Smooth muscle cell (in vitro differentiated cells): ENCODE measurements around the gene COL20A1. TPM values are rescaled to one million over a fixed set of nuclear protein-coding genes. Genes with fewer than 3 reads are reported as not detected.
A peak's percentile ranks its signal among the peaks of the same experiment; 100 is the strongest.

Experiments
- DNase-seq: peaks from one replicate; lab custom pipeline; 2025; ENCODE audit not compliant: unreplicated experiment; lab: John Stamatoyannopoulos, UW
- H2AFZ ChIP-seq: fragments of 200-600 bp; sonication (generic); 2 replicates; pipeline ENCODE4 v1.6.0; 2016; ENCODE audit warnings: antibody characterized with exemption, low read depth, mild to moderate bottlenecking
- H3F3A ChIP-seq: fragments of 200-600 bp; sonication (generic); 2 replicates; pipeline ENCODE4 v1.6.0; 2017; ENCODE audit warnings: antibody characterized with exemption, low read depth
- H3K27ac ChIP-seq: fragments of 200-600 bp; sonication (generic); 2 replicates; pipeline ENCODE4 v1.5.1; 2016; ENCODE audit warnings: low read depth, mild to moderate bottlenecking
- H3K27me3 ChIP-seq: fragments of 200-600 bp; sonication (generic); 2 replicates; pipeline ENCODE4 v1.6.1; 2016; ENCODE audit warnings: low read depth, mild to moderate bottlenecking
- H3K36me3 ChIP-seq: fragments of 200-600 bp; sonication (generic); 2 replicates; pipeline ENCODE4 v1.5.1; 2016; ENCODE audit warnings: low read depth
- H3K4me1 ChIP-seq: fragments of 200-600 bp; sonication (generic); 2 replicates; pipeline ENCODE4 v1.5.1; 2016; ENCODE audit warnings: low read depth
- H3K4me2 ChIP-seq: fragments of 200-600 bp; sonication (generic); 2 replicates; pipeline ENCODE4 v1.6.0; 2016; ENCODE audit warnings: mild to moderate bottlenecking
- H3K4me3 ChIP-seq: fragments of 200-600 bp; sonication (generic); 2 replicates; pipeline ENCODE4 v1.5.1; 2016; ENCODE audit warnings: mild to moderate bottlenecking
- H3K79me2 ChIP-seq: fragments of 200-600 bp; sonication (generic); 2 replicates; pipeline ENCODE4 v1.6.0; 2016; ENCODE audit warnings: low read depth, mild to moderate bottlenecking
- H3K9ac ChIP-seq: fragments of 200-600 bp; sonication (generic); 2 replicates; pipeline ENCODE4 v1.6.0; 2016; ENCODE audit warnings: low read depth
- H3K9me3 ChIP-seq: fragments of 200-600 bp; sonication (generic); replicated peaks from 2 replicates; pipeline ENCODE4 v1.5.1; 2016; ENCODE audit warnings: low read depth
- H4K20me1 ChIP-seq: fragments of 200-600 bp; sonication (generic); 2 replicates; pipeline ENCODE4 v1.6.0; 2016; ENCODE audit warnings: low read depth
- CTCF ChIP-seq: fragments of 200-600 bp; sonication (generic); IDR thresholded peaks from 2 replicates; pipeline ENCODE4 v1.5.1; 2017; ENCODE audit warnings: borderline replicate concordance, mild to moderate bottlenecking, antibody characterized with exemption; ENCODE audit not compliant: insufficient read depth, poor library complexity, severe bottlenecking
- WGBS: methylation state at CpG from one replicate; pipeline ENCODE4 v1.1.7; 2016; ENCODE audit warnings: low lambda C conversion rate; 5-methylcytosine and 5-hydroxymethylcytosine counted together
- microRNA-seq: library from miRNA; unstranded; fragments of <30 nt; microRNA quantifications from one replicate; pipeline ENCODE4, GENCODE V29; 2016; ENCODE audit warnings: borderline number of aligned reads
- polyA plus RNA-seq: library from polyadenylated mRNA; unstranded; fragments of >200 nt; fragmentation: Nextera tagmentation; extraction: Ambion mirVana; gene quantifications from 2 replicates; pipeline ENCODE4 v1.2.1, GENCODE V29; 2016
- small RNA-seq: library from RNA; depleted of rRNA; stranded (forward); fragments of <200 nt; gene quantifications from one replicate; pipeline ENCODE3, GENCODE V24; 2014
- total RNA-seq: library from RNA; depleted of rRNA; stranded (reverse); fragments of >200 nt; gene quantifications from 2 replicates; pipeline ENCODE4 v1.2.3, GENCODE V29; 2014

The COL20A1 gene
- total and polyA plus RNA-seq, 2 experiments from 2014 or later = 0.23 to 0.36 TPM

GRCh38 chr20:63383556-63383955, 90.6 kb downstream of the COL20A1 start:
- Histone ChIP-seq H3K36me3 (no peaks in the 10 kb centered on the region), H3K4me1 (no peaks in the 10 kb centered on the region), H3K4me3 (no peak overlapping the region), H3K9me3 (no peaks in the 10 kb centered on the region), H3K79me2 (no peaks in the 10 kb centered on the region), H3K4me2 (no peak overlapping the region), H3K27ac (no peak overlapping the region), H3K9ac (no peak overlapping the region), H4K20me1 (no peaks in the 10 kb centered on the region), H2AFZ (no peak overlapping the region), H3F3A (no peaks in the 10 kb centered on the region), H3K27me3 (no peaks in the 10 kb centered on the region)
- 72% methylated on average over 11 of the region's 11 CpGs for WGBS
- no peak for TF ChIP-seq CTCF
- DNase-seq = no peak

- Histone ChIP-seq H2AFZ (no peak overlapping the region), H3K4me3 (no peak overlapping the region), H3F3A (no peaks in the 10 kb centered on the region), H3K4me2 (no peak overlapping the region), H3K27me3 (no peaks in the 10 kb centered on the region), H3K9ac (no peak overlapping the region), H3K79me2 (no peaks in the 10 kb centered on the region), H4K20me1 (no peaks in the 10 kb centered on the region), H3K9me3 (no peaks in the 10 kb centered on the region), H3K4me1 (no peaks in the 10 kb centered on the region), H3K27ac (no peak overlapping the region), H3K36me3 (no peaks in the 10 kb centered on the region)
- no peak for TF ChIP-seq CTCF
- 91% methylated on average over 18 of the region's 18 CpGs for WGBS
- no peak for DNase-seq
Observed at GRCh38 chr20:63384336-63384735, 91.3 kb downstream of the COL20A1 start.

Small RNA genes within 50 kb of the gene (microRNA-seq; reads per million reads assigned to microRNA genes)
- gene MIR4326 = 5.3 reads per million

Small RNA genes within 50 kb of the gene (small RNA-seq; reads per million reads assigned to genes)
- gene MIR4326 = 1.3 reads per million, percentile 35 among the genes with 10 or more reads in this experiment
- not detected for gene RNU6-994P

Other genes starting within 250 kb of the COL20A1 start
- gene YTHDF1, start 77.1 kb upstream of the COL20A1 start, total RNA-seq = 25.3 and 28.2 TPM in 2 replicates
- gene YTHDF1, start 77.1 kb upstream of the COL20A1 start, polyA plus RNA-seq = 35.8 and 50.9 TPM in 2 replicates
- 3.5 and 5.8 TPM in 2 replicates for gene BIRC7, start 57.3 kb upstream of the COL20A1 start, total RNA-seq
- gene BIRC7, start 57.3 kb upstream of the COL20A1 start, polyA plus RNA-seq = 10.9 and 12.2 TPM in 2 replicates
- 34.2 and 50.0 TPM in 2 replicates for gene NKAIN4, start 38.7 kb upstream of the COL20A1 start, total RNA-seq
- gene NKAIN4, start 38.7 kb upstream of the COL20A1 start, polyA plus RNA-seq = 19.8 and 78.9 TPM in 2 replicates
- gene ARFGAP1, start 20.4 kb upstream of the COL20A1 start, total RNA-seq = 100 and 101 TPM in 2 replicates
- 169 and 188 TPM in 2 replicates for gene ARFGAP1, start 20.4 kb upstream of the COL20A1 start, polyA plus RNA-seq
- gene CHRNA4, start 68.2 kb downstream of the COL20A1 start, total RNA-seq = not detected in 2 replicates
- gene CHRNA4, start 68.2 kb downstream of the COL20A1 start, polyA plus RNA-seq = 0.03 and 0.17 TPM in 2 replicates
- 1.5 and 5.1 TPM in 2 replicates for gene KCNQ2, start 179.5 kb downstream of the COL20A1 start, total RNA-seq
- 1.8 and 5.7 TPM in 2 replicates for gene KCNQ2, start 179.5 kb downstream of the COL20A1 start, polyA plus RNA-seq
- 1.8 and 5.1 TPM in 2 replicates for gene EEF1A2, start 205.9 kb downstream of the COL20A1 start, total RNA-seq
- 2.1 and 7.7 TPM in 2 replicates for gene EEF1A2, start 205.9 kb downstream of the COL20A1 start, polyA plus RNA-seq
- gene PPDPF, start 227.6 kb downstream of the COL20A1 start, total RNA-seq = 97.7 and 118 TPM in 2 replicates
- 365 and 418 TPM in 2 replicates for gene PPDPF, start 227.6 kb downstream of the COL20A1 start, polyA plus RNA-seq
- gene PTK6, start 244.2 kb downstream of the COL20A1 start, total RNA-seq = 0.09 TPM in 1 of 2 replicates, not detected in the other
- 0.05 and 0.15 TPM in 2 replicates for gene PTK6, start 244.2 kb downstream of the COL20A1 start, polyA plus RNA-seq